Right kidney (tissue), 1 donor: Measurements from ENCODE around the gene DDX50.
A peak's percentile ranks its signal among the peaks of the same experiment; 100 is the strongest.
"Not testable (repeated sequence)": the region's sequence is repeated elsewhere in the genome, so short reads cannot be mapped to it uniquely, and the experiment has no call there.

Experiments used
- DNase-seq: peaks from one replicate; pipeline ENCODE4 v3.0.0-alpha.2; 2016

Gene DDX50

DNA sequence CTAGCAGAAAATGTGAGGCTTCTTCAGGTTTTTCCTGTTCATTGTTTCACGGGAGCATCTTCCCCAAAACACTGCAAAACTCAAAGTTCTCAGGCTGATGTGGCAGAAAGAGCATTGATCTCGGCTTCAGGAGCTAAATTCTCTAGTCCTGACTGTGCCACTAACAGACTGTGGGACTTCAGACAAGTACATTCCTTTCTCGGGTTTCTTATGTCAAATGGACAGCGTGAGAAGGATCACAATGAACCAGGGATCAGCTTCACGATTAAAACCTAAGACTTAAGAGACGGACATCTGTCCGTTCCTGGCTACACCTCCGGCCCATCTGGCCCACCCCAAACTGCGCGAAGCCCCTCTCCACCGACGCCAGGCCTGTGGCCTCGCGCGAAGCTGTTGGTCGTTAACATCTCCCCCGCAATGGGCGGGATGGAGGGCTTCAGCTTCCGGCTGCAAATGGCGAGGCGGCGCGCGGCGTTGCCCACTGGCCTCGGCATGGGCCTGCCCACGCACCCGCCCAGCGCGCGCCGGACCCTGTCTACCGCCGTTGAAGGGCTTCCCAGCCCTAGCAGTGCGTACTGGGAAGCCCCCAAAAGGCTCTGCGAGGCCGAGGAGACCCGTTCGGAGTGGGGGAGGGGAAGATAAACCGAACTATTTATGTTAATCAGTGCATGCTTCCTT, 549 bp upstream of the DDX50 start:
- DNase-seq, result peak; percentile 100

DNA sequence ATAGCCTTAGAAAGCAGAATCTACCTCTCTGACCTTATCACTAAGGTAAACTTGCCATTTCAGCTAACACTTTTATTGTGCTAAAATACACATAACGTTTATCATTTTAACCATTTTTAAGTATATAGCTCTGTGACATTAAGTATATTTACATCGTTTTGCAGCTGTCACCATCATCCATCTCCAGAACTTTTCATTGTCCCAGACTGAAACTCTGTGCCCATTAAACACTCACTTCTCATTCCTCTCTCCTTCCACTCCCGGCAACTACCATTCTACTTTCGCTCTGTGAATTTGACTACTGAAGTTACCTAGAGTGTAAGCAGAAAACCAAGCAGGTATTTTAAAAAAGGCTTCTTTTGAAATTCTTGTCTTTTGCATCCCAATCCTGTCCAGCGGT, 1.3 kb downstream of the DDX50 start:
- no peak for DNase-seq

DNA sequence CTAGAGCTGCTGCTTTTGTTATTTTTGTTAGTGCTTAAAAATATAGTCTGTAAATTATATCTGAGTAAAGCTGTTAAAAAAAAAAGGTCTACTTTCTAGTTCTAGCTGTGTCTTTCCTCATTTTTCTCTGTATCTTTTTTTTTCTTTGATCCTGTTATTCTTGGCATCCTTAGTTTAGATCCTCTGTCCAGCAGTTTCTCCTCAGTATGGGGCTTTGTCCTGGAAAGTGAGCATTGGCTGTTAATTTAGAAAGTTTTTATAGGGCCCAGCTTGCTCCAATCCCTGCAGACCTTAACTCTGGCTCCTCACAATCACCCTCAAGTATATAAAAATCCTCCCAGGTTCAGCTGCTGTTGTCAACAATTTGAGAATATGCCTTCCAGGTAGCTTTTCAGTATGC, 23.5 kb downstream of the DDX50 start:
- no peak for DNase-seq

DNA sequence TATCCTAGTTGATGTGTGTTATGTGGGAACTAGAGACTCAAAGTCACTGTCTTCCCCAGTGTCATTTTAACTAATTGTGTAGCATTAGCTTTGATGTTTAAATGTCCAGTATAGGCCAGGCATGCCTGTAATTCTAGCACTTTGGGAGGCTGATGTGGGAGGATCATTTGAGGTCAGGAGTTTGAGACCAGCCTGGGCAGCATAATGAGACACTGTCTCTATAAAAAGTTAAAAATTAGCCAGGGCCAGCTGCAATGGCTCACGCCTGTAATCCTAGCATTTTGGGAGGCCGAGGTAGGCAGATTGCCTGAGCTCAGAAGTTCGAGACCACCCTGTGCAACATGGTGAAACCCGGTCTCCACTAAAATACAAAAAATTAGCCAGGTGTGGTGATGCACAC, 24.4 kb downstream of the DDX50 start:
- no peak for DNase-seq

DNA sequence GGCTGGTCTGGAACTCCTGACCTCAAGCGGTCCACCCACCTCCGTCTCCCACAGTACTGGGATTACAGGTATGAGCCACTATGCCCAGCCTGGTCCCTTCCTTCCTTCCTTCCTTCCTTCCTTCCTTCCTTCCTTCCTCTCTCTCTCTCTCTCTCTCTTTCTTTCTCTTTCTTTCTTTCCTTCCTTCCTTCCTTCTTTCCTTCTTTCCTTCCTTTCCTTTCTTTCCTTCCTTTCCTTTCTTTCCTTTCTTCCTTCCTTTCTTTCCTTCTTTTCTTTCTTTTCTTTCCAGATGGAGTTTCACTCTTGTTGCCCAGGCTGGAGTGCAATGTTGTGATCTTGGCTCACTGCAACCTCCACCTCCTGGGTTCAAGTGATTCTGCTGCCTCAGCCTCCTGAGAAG, 28.0 kb downstream of the DDX50 start:
- not testable (repeated sequence) for DNase-seq

DNA sequence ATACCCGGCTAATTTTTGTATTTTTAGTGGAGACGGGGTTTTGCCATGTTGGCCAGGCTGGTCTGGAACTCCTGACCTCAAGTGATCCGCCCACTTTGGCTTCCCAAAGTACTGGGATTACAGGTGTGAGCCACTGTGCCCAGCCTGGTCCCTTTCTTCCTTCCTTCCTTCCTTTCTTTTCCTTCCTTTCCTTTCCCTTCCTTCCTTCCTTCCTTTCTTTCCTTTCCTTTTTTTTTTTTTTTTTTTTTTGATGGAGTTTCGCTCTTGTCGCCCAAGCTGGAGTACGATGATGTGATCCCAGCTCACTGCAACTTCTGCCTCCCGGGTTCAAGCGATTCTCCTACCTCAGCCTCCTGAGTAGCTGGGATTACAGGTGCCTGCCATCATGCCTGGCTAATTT, 28.8 kb downstream of the DDX50 start:
- not testable (repeated sequence) for DNase-seq

DNA sequence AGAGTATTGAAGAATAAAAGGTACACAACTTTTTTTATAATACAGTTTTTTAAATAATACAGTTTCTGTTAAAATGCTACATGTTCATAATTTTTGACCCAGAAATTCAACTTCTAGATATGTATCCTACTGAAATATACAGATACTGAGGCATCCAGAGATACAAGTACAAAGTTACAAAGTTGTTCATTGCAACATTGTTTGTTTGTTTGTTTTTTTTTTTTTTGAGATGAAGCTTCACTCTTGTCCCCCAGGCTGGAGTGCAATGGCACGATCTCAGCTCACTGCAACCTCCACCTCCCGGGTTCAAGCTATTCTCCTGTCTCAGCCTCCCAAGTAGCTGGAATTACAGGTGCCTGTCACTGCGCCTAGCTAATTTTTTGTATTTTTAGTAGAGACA, 31.7 kb downstream of the DDX50 start:
- DNase-seq, result not testable (repeated sequence)

DNA sequence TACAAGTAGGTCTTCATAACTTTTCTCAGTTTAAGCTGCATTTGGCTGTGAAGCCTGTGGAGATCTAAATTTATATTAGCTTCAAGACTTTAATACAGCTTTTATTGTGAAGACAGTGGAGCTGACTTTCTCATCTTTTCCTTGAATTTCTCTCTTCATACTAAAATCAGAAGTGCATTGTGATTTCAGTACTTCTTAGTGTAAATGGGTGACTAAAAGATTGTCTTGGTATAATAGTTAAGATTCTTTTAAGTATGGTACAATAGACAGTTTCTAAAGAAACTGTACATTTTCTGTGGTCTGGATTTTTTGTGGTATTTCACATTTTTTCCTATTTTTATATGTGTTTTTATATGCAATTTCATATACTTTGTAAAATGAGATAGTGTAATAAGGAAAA, 33.9 kb downstream of the DDX50 start:
- no peak for DNase-seq

DNA sequence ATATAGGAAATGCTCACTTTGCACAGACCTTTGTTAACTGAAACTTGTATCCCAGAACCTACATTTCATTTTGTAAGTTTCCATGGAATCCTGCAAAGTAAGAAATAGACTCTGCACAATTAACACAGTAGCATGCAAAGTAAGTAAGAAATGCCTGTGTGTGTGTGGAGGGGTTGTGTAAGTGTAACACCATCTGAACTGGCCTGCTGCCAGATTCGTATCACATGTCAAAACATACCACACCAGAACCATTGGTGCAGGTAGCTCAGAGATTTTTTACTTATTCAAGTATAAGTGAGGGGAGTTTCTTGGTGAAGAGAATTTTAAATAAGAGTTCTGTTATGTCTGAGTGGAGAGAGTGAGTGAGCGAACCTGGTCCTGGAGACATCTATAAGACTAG, 37.0 kb downstream of the DDX50 start:
- no peak for DNase-seq

DNA sequence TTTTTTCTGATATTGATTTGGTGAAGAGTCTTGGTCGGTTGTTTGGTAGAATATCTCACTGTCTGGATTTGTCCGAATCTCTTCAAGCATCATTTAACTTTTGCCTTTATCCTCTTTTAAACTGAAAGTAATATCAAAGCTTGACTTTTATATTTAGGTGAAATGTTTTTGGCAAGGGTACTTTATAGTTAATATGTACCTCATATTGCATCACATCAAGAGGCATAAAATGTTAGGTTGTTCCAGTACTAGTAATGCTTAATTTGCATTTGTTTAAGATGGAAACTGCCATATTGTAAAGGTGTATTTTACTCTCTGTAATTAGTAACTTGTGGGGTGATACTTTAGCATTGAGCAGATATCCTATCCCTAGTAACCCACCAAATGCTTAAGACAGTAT, 37.8 kb downstream of the DDX50 start:
- DNase-seq, result no peak

DNA sequence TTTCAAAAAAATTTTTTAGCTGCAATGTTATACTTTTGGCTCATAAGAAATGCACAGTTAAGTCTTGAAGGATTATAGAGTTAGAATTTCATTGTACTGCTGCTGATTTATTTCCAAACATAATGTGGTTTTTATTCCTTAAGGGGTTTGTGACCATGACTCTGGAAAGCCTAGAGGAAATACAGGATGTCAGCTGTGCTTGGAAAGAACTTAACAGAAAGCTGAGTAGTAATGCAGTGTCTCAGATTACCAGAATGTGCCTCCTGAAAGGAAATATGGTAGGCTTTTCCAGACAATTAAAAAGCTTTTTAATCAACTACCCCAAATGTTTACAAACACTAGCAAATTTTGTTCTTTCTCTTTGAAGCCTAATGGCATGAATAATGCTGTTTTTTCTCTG, 39.8 kb downstream of the DDX50 start:
- DNase-seq, result not testable (repeated sequence)

DNA sequence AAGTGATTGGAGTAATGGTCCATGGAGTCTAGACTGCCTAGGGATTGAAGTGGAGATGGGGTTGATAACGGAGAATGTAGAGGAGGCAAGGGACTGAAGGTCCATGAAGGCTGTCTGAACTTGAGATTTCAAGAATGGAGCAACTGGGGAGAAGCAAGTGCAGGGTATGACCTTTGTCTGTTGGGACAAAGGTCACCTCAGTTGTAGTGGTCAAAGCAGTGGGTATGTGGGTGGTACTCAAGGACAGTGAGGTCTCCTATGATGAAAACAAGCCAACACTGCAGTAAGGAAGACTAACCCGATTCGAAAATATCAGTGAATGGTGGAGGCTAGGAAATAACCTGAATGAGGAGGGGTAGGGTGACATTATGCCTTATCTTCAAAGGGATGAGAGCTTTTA, 49.5 kb downstream of the DDX50 start:
- DNase-seq, result no peak

DNA sequence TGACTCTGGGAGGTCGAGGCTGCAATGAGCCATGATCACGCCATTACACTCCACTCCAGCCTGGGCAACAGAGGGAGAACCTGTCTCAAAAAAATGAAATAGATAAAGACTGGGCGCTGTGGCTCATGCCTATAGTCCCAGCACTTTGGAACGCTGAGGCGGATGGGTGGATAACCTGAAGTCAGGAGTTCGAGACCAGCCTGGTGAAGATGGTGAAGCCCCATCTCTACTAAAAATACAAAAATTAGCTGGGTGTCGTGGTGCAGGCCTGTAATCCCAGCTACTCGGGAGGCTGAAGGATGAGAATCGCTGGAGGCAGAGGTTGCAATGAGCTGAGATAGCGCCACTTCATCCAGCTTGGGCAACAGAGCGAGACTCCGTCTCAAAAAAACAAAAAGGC, 53.8 kb downstream of the DDX50 start:
- DNase-seq, result no peak

DNA sequence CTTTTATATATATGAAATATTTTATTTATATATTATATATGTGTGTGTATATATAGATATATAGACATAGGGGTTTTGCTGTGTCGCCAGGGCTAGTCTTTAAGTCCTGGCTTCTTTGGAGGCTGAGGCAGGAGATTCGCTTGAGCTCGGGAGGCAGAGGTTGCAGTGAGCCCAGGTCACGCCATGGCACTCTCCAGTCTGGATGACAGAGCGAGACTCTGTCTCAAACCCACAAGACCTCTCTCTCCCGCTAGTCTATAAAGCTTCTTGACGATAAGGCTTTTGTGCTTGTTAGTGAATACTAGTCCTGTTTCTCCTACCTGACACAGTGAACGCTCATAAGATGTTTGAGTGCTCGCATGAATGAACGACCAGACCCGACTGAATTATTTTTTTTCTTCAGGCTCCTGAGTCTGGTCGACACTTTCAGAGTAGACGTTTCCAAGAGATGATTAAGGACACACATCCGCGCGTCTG, 54.3 kb downstream of the DDX50 start:
- DNase-seq, result no peak

DNA sequence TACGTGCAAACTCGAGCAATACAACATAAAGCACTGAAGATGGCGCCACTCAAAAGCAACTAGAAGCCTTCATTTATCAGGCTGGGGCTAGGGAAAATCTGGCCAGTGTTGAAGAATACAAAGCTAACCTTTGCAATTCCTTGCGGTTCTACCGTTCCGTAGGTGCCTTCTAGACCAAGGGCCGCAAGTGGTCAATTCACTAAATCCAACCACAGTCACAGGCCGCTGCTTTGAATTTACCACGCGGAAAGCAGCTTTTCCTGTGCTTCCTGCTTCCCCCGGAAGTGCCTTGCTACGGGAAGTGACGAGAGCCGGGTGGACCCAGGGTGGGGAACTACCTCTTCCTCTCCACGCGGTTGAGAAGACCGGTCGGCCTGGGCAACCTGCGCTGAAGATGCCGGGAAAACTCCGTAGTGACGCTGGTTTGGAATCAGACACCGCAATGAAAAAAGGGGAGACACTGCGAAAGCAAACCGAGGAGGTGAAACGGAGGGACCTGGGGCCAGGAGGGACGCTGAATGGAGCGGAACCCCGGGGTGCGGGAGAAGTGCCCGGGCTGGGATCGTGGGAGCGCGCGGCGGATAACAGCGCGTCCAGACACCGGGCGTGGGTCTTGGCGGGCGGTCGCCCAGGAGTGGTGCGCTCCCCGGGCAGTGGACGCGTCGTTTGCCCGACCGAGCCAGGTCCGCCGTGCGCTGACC, 54.9 kb downstream of the DDX50 start, which contains the start of gene DDX21:
Gene DDX21, plus strand, starts transcription at position 339 of the 701 bp plus-strand sequence. Its CDS starts 56 bp downstream, at position 395.
- DNase-seq, result peak; percentile 85

DNA sequence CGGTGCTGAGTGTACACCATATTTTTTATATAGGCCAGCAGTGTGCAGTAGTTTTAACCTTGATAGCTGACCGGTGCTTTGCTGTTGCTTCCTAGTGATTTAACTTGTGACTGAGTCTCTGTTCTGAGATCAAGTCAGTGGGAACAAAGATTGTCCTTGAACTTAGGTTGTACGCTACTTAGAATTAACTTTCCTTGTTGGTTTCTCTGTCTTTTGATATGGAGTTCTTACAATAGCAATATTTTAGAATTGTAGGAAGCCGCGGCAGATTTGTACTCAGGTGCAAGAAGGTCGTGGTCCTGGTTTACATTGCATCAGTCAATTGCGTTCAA, 56.1 kb downstream of the DDX50 start:
- peak; percentile 3 for DNase-seq

DNA sequence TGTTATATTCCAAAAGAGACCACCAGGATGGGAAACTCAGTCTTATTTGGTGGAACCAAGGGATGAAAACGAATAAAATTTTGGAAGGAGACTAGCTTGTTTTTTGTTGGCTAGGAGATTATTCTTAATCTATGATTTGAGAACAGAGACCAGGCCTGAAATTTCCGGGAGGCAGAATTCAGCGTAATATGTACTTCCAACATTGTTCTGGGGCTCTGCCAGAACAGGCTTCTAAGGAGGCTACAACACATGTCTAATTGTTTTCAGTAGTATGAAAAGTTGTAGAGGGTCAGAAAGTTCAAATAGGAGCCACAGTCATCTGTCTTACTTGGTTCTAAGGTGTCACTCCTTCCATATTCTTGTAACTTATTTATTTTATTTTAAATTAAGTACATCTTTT, 56.5 kb downstream of the DDX50 start:
- DNase-seq, result no peak

DNA sequence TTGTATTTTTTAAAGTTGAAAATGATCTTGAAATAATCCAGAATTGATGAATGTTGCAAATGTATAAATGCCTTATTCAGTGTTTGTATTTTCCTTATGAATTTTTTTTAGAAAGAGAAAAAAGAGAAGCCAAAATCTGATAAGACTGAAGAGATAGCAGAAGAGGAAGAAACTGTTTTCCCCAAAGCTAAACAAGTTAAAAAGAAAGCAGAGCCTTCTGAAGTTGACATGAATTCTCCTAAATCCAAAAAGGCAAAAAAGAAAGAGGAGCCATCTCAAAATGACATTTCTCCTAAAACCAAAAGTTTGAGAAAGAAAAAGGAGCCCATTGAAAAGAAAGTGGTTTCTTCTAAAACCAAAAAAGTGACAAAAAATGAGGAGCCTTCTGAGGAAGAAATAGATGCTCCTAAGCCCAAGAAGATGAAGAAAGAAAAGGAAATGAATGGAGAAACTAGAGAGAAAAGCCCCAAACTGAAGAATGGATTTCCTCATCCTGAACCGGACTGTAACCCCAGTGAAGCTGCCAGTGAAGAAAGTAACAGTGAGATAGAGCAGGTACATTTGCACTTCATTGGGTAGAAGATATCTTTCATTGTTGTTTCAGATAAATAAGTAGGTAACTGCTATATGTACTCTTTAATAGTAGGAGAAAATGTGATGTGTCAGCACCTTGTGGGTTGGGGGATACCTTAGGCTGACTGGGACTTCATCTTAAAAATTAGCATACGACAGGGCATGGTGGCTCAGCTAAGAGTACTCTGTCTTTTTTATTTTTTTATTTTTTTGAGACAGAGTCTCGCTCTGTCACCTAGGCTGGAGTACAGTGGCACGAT, 58.8 kb downstream of the DDX50 start:
- DNase-seq, result no peak

DNA sequence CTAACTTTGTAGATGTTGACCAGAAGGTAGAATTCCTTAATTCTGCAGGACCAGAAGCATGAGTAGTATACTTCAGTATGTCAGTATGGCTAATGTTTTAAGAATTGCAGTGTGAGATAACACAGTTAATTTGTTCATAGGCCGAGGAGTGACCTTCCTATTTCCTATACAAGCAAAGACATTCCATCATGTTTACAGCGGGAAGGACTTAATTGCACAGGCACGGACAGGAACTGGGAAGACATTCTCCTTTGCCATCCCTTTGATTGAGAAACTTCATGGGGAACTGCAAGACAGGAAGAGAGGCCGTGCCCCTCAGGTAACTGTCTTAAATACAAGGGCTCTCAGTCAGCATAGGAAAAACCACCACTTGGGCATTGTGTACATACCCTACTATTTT, 62.0 kb downstream of the DDX50 start:
- no peak for DNase-seq

DNA sequence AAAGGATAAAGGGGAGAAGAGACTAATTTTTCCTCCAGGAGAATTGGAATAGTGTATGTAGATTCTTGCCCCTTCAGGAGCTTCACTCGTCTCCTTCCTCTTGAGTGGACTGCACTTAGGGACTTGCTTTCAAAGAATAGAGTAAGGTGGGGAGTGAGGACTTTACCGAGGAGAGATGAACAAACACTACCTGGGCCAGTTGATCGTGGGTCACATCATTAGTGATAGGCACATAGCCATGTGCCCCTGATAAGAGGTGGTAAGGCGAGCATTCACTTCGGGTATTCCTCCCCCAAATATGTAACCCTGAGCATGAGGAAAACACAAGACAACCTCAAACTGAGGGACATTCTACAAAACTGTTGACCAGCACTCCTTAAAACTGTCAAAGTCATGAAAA, 72.9 kb downstream of the DDX50 start:
- no peak for DNase-seq

DNA sequence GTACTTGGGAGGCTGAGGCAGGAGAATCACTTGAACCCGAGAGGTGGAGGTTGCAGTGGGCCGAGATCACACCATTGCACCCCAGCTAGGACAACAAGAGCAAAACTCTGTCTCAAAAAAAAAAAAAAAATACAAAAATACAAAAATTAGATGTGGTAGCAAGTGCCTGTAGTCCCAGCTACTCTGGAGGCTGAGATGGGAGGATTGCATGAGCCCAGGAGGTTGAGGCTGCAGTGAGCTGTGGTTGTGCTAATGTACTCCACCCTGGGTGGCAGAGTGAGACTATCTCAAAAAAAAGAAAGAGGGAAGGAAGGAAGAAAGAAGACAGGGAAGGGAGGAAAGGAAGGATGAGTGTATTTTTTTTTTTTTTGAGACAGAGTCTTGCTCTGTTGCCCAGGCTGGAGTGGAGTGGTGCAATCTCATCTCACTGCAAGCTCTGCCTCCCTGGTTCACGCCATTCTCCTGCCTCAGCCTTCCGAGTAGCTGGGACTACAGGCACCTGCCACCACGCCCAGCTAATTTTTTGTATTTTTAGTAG, 74.9 kb downstream of the DDX50 start:
- DNase-seq, result not testable (repeated sequence)

DNA sequence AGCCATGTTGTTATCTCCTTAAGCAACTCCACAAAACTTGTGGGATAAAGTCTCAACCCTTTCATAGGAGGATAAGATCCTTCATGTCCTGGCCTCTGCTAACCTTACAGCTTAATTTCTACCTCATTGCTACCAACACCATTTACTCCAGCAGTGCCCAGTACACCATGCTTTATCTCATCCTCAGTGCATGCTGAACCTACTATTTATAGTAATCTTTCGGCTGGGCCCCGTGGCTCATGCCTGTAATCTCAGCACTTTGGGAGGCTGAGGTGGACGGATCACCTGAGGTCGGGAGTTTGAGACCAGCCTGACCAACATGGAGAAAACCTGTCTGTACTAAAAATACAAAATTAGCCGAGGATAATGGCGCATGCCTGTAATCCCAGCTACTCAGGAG, 78.6 kb downstream of the DDX50 start:
- DNase-seq, result not testable (repeated sequence)

DNA sequence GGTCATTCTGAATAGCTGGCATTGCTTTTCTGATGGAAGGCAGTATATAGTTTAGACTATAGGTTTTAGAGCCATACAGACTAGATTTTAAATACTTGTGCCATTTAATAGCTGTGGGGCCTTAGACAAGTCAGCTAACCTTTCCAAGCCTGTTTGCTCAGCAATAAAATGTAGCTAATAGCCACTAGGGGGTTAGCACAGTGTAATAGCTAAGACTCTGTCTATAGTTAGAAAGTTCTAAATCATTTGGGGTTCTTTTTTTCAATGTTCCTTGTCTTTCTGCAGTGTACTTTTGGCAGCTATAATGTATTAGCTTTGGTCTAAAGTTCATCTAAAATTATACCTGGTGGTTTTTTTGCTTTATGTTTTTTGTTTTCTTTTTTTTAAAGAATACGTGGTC, 80.0 kb downstream of the DDX50 start:
- DNase-seq, result no peak
